WTC11 (cell line): ENCODE data around the gene MSX2.

Experiments
- ETV6 ChIP-seq: sonication (generic); formaldehyde crosslinking; IDR thresholded peaks from 2 replicates; pipeline ENCODE4 v1.8.1; 2022; ENCODE audit warnings: mild to moderate bottlenecking, missing genetic modification reagents
- NR2C2 ChIP-seq: sonication (generic); formaldehyde crosslinking; IDR thresholded peaks from 2 replicates; pipeline ENCODE4 v1.8.0; 2022; ENCODE audit warnings: mild to moderate bottlenecking, missing genetic modification reagents
- ZNF138 ChIP-seq: sonication (generic); formaldehyde crosslinking; conservative IDR thresholded peaks from 2 replicates; pipeline ENCODE4 v1.8.1; 2022; ENCODE audit warnings: mild to moderate bottlenecking, moderate library complexity, missing genetic modification reagents
- ZNF416 ChIP-seq: fragments of 250-450 bp; sonication (Bioruptor Pico); IDR thresholded peaks from 2 replicates; pipeline ENCODE4 v1.9.0; 2021; ENCODE audit warnings: mild to moderate bottlenecking, inconsistent platforms
- TF ChIP-seq, protein P1 (sequence below): sonication (generic); formaldehyde crosslinking; IDR thresholded peaks from 2 replicates; pipeline ENCODE4 v1.8.1; 2023; ENCODE audit warnings: mild to moderate bottlenecking, missing genetic modification reagents, moderate library complexity
- TF ChIP-seq, protein P2 (sequence below): sonication (generic); formaldehyde crosslinking; IDR thresholded peaks from 2 replicates; pipeline ENCODE4 v1.8.1; 2023; ENCODE audit warnings: mild to moderate bottlenecking, missing genetic modification reagents, moderate library complexity
- TF ChIP-seq, protein P3 (sequence below): fragments of 200-600 bp; IDR thresholded peaks from 2 replicates; pipeline ENCODE4 v1.8.0; 2022; ENCODE audit warnings: antibody characterized with exemption
- TF ChIP-seq, protein P4 (sequence below): sonication (generic); formaldehyde crosslinking; IDR thresholded peaks from 2 replicates; pipeline ENCODE4 v1.8.0; 2022; ENCODE audit warnings: mild to moderate bottlenecking, missing genetic modification reagents

DNA sequence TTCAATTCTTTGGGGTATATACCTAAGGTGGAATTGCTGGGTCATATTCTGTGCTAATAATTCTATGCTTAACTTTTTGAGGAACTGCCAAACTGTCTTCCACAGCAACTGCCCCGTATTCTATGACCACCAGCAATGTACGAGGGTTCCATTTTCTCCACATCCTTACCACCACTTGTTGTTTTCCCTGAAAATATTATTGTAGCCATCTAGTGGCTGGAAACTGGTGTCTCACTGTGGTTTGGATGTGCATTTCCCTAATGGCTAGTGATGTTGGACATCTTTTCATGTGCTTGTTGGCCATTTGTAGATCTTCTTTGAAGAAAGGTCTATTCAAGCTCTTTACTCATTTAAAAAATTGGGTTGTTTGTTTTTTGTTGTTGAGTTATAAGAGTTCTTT is 30.7 kb downstream of the MSX2 start:
- no peak for TF ChIP-seq ETV6 (CRISPR knock-in tag)
- TF ChIP-seq, protein P1, sequence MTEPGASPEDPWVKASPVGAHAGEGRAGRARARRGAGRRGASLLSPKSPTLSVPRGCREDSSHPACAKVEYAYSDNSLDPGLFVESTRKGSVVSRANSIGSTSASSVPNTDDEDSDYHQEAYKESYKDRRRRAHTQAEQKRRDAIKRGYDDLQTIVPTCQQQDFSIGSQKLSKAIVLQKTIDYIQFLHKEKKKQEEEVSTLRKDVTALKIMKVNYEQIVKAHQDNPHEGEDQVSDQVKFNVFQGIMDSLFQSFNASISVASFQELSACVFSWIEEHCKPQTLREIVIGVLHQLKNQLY (CRISPR knock-in tag) = no peak
- TF ChIP-seq, protein P2, sequence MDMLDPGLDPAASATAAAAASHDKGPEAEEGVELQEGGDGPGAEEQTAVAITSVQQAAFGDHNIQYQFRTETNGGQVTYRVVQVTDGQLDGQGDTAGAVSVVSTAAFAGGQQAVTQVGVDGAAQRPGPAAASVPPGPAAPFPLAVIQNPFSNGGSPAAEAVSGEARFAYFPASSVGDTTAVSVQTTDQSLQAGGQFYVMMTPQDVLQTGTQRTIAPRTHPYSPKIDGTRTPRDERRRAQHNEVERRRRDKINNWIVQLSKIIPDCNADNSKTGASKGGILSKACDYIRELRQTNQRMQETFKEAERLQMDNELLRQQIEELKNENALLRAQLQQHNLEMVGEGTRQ (CRISPR knock-in tag) = no peak
- TF ChIP-seq NR2C2 = no peak
- TF ChIP-seq ZNF416 (CRISPR knock-in tag) = no peak
- TF ChIP-seq, protein P3, sequence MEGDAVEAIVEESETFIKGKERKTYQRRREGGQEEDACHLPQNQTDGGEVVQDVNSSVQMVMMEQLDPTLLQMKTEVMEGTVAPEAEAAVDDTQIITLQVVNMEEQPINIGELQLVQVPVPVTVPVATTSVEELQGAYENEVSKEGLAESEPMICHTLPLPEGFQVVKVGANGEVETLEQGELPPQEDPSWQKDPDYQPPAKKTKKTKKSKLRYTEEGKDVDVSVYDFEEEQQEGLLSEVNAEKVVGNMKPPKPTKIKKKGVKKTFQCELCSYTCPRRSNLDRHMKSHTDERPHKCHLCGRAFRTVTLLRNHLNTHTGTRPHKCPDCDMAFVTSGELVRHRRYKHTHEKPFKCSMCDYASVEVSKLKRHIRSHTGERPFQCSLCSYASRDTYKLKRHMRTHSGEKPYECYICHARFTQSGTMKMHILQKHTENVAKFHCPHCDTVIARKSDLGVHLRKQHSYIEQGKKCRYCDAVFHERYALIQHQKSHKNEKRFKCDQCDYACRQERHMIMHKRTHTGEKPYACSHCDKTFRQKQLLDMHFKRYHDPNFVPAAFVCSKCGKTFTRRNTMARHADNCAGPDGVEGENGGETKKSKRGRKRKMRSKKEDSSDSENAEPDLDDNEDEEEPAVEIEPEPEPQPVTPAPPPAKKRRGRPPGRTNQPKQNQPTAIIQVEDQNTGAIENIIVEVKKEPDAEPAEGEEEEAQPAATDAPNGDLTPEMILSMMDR = no peak
- TF ChIP-seq, protein P4, sequence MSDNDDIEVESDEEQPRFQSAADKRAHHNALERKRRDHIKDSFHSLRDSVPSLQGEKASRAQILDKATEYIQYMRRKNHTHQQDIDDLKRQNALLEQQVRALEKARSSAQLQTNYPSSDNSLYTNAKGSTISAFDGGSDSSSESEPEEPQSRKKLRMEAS (CRISPR knock-in tag) = no peak
- no peak for TF ChIP-seq ZNF138 (CRISPR knock-in tag)
